PC-9 (cell line): Measurements from ENCODE around the gene AEBP1.

Experiments
- EZH2 ChIP-seq: fragments of 200-600 bp; sonication (generic); IDR thresholded peaks from 2 replicates; pipeline ENCODE4 v1.8.0; 2017; ENCODE audit warnings: antibody characterized with exemption, low read depth
- TF ChIP-seq, protein P1 (sequence below): fragments of 200-600 bp; sonication (generic); conservative IDR thresholded peaks from 2 replicates; pipeline ENCODE4 v1.6.1; 2017; ENCODE audit warnings: mixed run types, antibody characterized with exemption, mild to moderate bottlenecking, moderate library complexity

- TF ChIP-seq, protein P1, sequence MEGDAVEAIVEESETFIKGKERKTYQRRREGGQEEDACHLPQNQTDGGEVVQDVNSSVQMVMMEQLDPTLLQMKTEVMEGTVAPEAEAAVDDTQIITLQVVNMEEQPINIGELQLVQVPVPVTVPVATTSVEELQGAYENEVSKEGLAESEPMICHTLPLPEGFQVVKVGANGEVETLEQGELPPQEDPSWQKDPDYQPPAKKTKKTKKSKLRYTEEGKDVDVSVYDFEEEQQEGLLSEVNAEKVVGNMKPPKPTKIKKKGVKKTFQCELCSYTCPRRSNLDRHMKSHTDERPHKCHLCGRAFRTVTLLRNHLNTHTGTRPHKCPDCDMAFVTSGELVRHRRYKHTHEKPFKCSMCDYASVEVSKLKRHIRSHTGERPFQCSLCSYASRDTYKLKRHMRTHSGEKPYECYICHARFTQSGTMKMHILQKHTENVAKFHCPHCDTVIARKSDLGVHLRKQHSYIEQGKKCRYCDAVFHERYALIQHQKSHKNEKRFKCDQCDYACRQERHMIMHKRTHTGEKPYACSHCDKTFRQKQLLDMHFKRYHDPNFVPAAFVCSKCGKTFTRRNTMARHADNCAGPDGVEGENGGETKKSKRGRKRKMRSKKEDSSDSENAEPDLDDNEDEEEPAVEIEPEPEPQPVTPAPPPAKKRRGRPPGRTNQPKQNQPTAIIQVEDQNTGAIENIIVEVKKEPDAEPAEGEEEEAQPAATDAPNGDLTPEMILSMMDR: no peak
- no peak for TF ChIP-seq EZH2
These were observed 11.0 kb upstream of the AEBP1 start for GRCh38 chr7:44093102-44093641.
